ENCODE measurements around the gene ZDHHC14. TPM values are rescaled to one million over a fixed set of nuclear protein-coding genes. Genes with fewer than 3 reads are reported as not detected.

The ZDHHC14 gene
- total and polyA plus RNA-seq, 2 of the 8 experiments (the other 6 are each of a cell fraction or from before 2014, with no cell fraction given) = 2.9 to 5.3 TPM

GRCh38 chr6:157539900-157540752, 159.1 kb downstream of the ZDHHC14 start (continued):
- no peak for TF ChIP-seq KDM4A (IDR thresholded peaks at IDR 0.05; ENCODE audit: low read depth, low read length, severe bottlenecking)
- TF ChIP-seq CTBP2 (IDR thresholded peaks at IDR 0.05; ENCODE audit: borderline replicate concordance, insufficient read depth, insufficient read length, low read length) = no peak
- no peak for TF ChIP-seq GABPA (IDR thresholded peaks at IDR 0.05; ENCODE audit: borderline replicate concordance, insufficient read depth, low read length)
- TF ChIP-seq EP300 (IDR thresholded peaks at IDR 0.05; ENCODE audit: borderline replicate concordance in 1 of 2, low read depth in 2 of 2, low read length in 2 of 2) = no peak
- no peak for TF ChIP-seq BRCA1 (IDR thresholded peaks at IDR 0.05; ENCODE audit: low read depth, low read length)
- TF ChIP-seq NRF1 (IDR thresholded peaks at IDR 0.05; ENCODE audit: low read depth, low read length) = no peak
